ENCODE data around the gene HSD17B3.
A peak's percentile ranks its signal among the peaks of the same experiment; 100 is the strongest.
"Not testable (repeated sequence)": the region's sequence is repeated elsewhere in the genome, so short reads cannot be mapped to it uniquely, and the experiment has no call there.

Gene HSD17B3

GRCh38 chr9:96305171-96305570, 3.2 kb upstream of the HSD17B3 start:
- no peak for DNase-seq

- DNase-seq, result no peak
Observed at GRCh38 chr9:96304230-96304629, 2.3 kb upstream of the HSD17B3 start.

- DNase-seq, result no peak
Observed at GRCh38 chr9:96299823-96300222, 2.2 kb downstream of the HSD17B3 start.

GRCh38 chr9:96294159-96294545, 7.8 kb downstream of the HSD17B3 start:
- DNase-seq, result no peak

GRCh38 chr9:96293498-96294158, 8.3 kb downstream of the HSD17B3 start:
- no peak for DNase-seq

GRCh38 chr9:96289392-96289791, 12.6 kb downstream of the HSD17B3 start:
- no peak for DNase-seq

- DNase-seq, result no peak
Observed at GRCh38 chr9:96281641-96282040, 20.3 kb downstream of the HSD17B3 start.

GRCh38 chr9:96279932-96280331, 22.0 kb downstream of the HSD17B3 start:
- DNase-seq, result no peak

GRCh38 chr9:96274939-96275338, 27.0 kb downstream of the HSD17B3 start:
- no peak for DNase-seq

GRCh38 chr9:96270236-96270744, 31.7 kb downstream of the HSD17B3 start:
- no peak for DNase-seq

GRCh38 chr9:96258967-96259366, 43.0 kb downstream of the HSD17B3 start:
- no peak for DNase-seq

GRCh38 chr9:96256800-96257199, 45.2 kb downstream of the HSD17B3 start:
- no peak for DNase-seq

- no peak for DNase-seq
Observed at GRCh38 chr9:96255698-96256097, 46.3 kb downstream of the HSD17B3 start.

- no peak for DNase-seq
Observed at GRCh38 chr9:96253059-96253696, 48.8 kb downstream of the HSD17B3 start.

GRCh38 chr9:96251451-96251850, 50.5 kb downstream of the HSD17B3 start:
- DNase-seq, result no peak

GRCh38 chr9:96249746-96250145, 52.2 kb downstream of the HSD17B3 start:
- no peak for DNase-seq

- no peak for DNase-seq
Observed at GRCh38 chr9:96246267-96246671, 55.7 kb downstream of the HSD17B3 start.

GRCh38 chr9:96245399-96245798, 56.6 kb downstream of the HSD17B3 start:
- DNase-seq, result peak; percentile 11

- no peak for DNase-seq
Observed at GRCh38 chr9:96243778-96244177, 58.2 kb downstream of the HSD17B3 start.

GRCh38 chr9:96242811-96243210, 59.2 kb downstream of the HSD17B3 start:
- no peak for DNase-seq

GRCh38 chr9:96241391-96241809, 60.6 kb downstream of the HSD17B3 start:
- DNase-seq, result no peak

- no peak for DNase-seq
Observed at GRCh38 chr9:96236854-96237550, 65.0 kb downstream of the HSD17B3 start.

- not testable (repeated sequence) for DNase-seq
Observed at GRCh38 chr9:96236337-96236736, 65.6 kb downstream of the HSD17B3 start.

Measured in hematopoietic multipotent progenitor cell treated with erythropoietin and hydrocortisone succinate and interleukin-3 and kit ligand, for 8 days (in vitro differentiated cells).